ENCODE measurements around the gene AGBL1.

The AGBL1 gene

DNA sequence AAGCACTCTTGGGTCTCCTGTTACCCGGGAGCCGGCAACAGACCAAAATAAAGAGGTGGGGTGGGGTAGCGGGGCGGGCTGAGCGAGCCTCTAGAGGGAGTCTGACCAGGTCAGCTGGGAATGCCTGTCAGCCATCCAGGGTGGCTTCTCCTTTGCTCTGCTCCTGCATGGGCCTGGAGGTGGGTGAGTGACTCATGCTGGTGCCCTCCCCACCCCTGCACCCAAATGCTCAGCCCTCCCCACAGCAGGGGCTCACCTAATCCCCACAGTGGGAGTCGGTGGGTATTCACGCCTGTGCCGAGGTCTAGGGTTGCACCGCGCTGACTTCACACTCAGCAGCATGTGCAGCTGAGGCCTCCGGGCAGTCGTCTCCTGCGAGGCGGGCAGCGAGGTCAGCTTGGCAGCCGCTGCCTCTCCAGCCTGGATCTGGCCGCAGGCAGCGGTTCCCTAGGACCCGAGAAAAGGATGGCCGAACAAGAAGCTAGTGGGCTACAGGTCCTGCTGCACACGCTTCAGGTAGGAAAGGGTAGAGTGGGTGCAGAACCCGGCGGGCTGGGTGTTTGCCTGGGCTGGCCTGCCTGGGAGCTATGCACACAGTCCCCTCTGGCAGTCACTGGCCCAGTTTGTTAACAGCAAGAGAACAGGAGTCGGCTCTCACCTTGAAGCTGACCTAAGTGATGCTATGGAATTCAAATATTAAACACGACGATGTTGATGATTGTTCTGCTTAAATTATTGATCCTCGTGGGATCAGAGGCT, at the start of gene AGBL1:
AGBL1 (plus strand) TSS at position 364 of the 759 bp plus-strand sequence.
- DNase-seq, result no peak

DNA sequence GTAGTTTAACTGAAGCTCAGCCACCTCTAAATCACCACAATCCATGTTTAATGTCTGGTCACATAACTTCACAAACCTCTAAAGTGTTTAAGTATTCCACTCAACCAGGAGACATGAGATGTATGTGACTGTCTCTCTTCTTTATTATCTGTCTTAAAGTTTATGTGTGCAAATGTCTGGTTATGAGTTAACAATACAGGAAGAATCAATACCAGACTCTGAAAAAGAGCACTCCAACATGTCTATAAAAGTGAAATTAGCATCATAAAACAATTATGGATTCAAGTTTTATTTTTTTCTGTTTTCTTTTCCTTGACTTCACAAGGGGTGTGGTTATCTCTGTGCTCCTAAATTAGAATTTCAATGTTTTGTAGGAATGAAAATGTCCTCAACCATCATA, 44.8 kb upstream of the AGBL1 start:
- DNase-seq, result no peak

DNA sequence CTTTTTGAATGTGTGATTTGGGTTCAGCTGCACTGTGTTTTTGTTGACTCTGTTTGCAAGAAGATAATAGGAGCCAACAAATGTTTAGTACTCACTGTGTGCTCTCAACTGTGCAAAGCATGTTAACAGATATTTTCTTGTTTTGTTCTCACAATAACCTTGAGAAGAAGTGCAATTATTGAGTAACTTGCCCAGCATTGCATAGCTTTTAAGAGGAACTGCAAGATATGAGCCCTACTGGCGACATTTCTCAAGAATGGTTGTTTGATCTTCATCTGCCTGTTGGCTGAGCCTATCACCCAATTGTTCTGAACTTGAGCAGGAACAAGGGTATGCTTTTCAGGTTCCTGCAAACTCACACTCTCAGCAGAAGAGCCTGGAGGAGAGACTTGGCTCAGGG, 43.4 kb upstream of the AGBL1 start:
- DNase-seq, result no peak

- no peak for DNase-seq
Measured at GRCh38 chr15:86038491-86038890, 41.2 kb upstream of the AGBL1 start.

DNA sequence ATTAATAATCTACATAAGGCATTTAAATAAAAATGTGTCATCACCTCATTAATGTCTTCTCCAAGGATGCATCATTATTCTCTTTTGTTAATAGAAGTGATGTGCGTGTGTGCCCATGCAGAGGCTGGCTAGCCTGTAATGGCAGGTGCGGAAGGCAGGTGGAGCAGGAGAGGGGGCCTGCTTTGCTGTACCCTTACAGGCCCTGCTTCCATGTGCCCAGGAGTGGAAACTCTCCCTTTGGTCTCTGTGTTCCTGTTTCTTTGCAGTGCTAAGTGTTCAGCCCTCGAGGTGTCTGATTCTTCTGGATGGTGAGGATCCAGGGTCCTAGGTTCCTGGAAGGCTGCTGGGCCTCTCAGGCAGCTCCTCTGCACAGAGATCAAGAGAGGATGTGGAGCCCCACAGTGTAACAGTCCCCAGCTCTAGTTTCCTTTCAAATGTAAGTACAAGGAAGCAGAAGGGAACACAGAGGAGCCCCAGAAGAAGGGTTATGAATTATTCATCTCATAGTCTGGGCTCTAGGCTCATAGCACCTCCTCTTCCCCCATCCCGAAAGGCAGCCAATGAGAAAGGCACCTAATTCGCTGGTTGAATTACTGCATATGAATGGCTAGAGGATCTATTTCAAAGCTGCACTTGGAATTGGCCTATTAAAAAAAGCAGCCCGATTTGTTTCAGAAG, 39.2 kb upstream of the AGBL1 start:
- no peak for DNase-seq

- DNase-seq, result no peak
Measured at GRCh38 chr15:86041399-86041798, 38.3 kb upstream of the AGBL1 start.

DNA sequence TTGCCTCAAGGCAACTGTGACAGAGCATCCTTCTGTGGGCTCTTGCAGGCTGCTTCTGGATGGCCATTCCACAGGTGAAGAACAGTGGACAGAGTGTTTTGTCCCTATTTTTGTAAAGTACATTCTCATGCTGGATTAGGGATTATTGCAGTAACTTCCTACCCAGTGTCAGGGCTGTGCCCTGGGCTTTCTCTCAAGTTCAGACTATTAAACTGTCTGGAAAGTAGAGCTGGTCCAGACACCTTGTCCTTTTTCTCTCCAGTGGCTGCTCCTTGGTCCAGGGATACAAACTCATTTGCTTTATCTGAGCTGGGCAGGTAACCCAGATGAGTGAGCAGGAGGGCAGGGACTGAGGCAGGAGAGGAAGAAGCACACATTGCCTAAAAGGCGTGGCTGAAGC, 37.4 kb upstream of the AGBL1 start:
- no peak for DNase-seq

- no peak for DNase-seq
Measured at GRCh38 chr15:86044981-86045380, 34.7 kb upstream of the AGBL1 start.

- no peak for DNase-seq
Measured at GRCh38 chr15:86054338-86054737, 25.3 kb upstream of the AGBL1 start.

GRCh38 chr15:86055688-86056087, 24.0 kb upstream of the AGBL1 start:
- DNase-seq, result no peak

DNA sequence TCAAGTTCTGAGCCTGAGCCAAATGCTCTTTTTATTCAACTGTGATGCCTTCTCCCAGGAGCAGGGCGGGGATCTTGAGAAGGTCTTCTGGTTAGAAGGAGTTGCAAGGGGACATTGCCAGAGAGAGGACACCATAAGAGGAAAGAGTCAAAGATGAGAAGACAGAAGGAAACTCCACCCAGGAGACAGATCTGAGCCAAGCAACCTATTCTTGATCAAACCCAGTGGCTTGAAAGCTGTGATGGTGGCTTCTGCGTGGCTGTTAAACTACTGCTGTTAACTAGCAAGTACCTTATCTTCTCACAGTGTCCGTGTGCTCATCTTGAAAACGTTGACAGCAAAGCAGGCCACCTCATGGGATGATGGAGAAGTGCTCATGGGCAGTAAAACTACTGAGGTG, 19.8 kb upstream of the AGBL1 start:
- no peak for DNase-seq

- DNase-seq, result no peak
Measured at GRCh38 chr15:86060674-86061073, 19.0 kb upstream of the AGBL1 start.

DNA sequence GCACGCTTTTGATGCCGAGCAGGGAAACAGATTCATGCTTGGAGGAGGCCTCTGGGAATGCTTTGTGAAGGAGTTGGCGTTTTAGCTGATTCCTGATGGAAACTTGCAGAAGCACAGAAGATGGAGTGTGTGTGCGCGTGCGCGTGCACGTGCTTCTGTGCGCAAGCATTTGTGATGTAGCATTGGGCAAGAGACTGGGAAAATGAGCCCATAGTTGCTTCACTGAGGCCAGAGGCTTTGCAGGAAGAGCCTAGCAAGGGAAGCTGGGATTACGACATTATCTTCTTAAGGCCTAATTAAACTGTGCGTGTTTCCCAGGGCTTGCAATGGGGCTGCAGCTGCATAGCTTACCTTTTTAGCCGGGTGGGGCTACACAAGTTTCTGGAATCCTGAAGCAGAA, 18.1 kb upstream of the AGBL1 start:
- DNase-seq, result no peak

DNA sequence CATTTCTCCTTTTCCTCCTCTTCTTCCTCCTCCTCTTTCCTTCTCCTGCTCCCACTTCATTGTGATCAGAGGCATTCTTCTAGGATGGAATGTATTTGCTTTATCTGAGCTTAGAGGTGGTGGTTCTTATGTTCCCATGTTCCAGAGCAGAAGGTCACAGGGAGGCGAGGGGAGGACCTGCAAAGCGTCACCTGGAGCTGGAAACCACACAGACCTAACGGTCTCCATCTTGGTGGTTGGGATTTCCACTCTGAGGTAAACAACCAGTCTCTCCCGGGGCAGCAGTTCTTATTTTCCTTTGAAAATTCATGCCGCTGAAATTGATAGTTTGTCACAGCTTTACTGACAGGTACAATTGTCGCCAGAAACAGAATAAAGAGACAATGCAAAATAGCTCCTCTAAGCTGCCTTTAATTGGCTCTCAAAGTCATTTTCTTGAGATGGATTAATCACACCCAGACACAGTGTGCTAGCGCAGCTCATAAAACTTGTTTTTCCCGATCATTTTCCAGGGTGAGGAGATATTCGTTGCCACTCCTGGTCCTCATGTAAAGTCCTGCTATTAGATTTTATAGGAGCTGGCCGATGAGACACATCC, 16.9 kb upstream of the AGBL1 start:
- no peak for DNase-seq

GRCh38 chr15:86063356-86064095, 16.1 kb upstream of the AGBL1 start:
- no peak for DNase-seq

DNA sequence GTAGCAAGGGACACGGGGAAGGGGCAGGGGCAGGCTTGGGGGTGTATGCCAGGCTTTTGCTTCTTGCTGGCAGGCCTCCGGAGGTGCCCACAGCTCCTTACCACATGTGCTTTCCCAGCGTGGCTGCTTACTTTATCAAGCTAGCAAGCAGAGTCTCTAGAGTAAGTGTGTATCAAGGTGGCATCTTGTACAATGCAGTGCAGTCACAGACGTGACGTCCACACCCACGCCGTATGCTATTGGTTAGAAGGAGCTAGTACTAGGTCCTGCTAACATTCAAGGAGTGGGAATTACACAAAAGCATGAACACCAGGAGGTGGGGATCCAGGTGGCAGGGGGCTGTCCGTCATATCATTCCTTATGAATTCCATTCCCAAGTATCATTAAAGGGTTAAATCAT, 15.3 kb upstream of the AGBL1 start:
- DNase-seq, result no peak

GRCh38 chr15:86066174-86066834, 13.4 kb upstream of the AGBL1 start:
- DNase-seq, result no peak

DNA sequence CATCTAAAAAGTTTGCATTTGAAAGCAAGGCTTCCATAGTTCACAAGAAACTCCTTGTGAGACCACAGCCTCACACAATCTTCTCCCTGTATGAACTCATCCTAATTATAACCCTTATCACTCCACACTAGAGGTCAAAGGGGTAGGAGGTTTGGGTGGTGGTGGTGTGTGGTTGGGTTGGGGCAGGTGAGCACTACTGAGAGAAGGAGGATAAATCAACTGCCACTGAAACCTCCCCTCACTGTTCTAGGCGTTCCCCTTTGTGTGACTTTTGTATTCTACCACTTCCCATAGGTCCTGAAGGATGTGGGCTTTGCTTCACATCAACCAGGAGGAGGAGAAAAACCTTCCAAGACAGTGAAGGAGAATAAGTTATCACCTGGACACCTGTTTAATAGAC, 6.4 kb upstream of the AGBL1 start:
- DNase-seq, result no peak

DNA sequence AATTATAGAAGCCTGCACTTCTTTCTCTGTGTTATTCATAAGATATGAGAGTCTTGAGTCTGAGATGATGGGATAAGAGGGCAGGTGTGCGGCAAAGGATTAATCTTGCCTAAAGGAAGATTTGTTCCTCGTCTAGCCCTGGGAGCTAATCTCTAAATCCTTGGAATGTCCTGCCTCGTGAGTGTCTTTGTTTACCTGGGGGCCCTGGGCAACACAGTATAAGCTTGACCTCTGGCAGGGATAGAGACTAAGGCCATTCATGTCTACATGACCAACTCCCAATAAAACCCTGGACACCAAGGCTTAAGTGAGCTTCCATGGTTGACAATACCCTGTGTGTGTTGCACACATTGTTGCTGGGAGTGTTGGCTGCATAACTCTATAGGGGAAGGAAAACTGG, 3.2 kb upstream of the AGBL1 start:
- DNase-seq, result no peak

DNA sequence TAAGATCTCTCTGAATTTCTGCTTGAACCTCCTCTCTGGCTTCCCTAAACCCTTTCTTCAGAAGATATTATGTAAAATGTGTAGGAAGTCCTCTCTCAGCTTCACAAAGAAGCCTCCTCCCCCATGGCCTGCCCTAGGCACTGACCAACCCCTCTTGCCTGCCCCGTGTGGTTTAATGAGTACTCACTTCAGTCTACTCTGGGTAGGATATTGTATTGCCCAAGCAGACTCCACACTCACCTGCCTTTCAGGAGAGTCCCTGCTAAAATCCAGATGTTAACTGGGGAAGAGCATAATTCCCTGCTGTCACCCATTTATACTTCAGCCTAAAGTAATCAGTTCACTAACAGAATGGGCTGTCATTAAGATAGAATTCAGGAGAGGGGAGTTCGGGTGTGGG, 2.6 kb upstream of the AGBL1 start:
- no peak for DNase-seq

DNA sequence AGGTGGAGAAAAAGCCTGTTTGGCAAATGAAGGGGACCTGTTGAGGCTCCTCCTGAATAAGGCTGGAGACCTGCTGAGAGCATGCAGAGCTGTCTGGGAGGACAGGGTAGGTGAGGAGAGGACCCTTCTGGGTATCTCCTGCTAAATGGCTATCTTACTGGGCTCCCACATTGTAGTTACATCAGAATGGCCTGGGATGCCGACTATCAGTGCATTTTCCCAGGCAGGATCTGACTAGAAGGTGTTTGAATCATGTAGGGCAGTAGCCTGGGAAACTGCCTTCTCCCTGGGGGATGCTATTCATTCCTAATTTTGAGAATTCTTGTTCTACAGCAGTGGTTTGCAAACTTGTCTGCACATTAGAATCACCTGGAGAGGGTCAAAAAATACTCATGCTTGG, 631 bp downstream of the AGBL1 start:
- no peak for DNase-seq

DNA sequence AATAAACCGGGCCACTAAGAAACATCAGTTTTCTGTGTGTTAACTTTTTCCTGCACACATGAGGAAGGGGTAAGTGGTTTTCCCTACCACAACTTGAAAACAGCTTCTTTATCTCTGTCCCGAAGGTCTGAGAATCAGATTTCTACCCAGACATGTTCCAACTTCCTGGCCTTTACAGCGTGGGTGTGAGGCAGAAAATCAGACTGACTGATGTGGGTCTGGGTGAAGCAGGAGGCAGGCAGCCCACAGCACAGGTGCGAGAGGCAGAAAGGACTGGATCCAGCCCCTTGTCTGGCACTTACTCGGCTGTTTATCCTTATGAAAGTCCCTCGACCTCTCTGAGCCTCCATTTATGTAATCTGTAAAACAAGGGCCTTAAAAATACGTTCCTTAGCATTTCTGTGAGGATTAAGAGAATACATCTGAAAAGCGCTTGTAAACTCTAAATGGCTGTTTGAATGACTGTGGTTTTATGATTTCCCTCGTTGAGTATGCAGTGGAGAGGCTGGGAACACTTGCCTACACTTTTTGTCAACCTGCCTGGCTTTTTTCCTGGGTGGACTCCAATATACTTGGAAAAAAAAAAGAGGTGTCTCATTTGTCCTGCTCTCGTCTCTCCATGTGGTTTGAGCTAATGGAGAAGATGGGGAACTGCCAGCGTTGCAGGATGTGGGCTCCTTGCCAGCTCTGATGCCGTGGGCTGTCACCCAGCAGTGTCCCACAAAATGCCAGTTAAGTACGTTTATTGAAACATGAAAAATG, 3.1 kb downstream of the AGBL1 start:
- no peak for DNase-seq

Measured in NCI-H2029 treated with DMSO at 0.1 percent for 48 hours (cell line).